BLaER1 (cell line): Measurements from ENCODE around the gene ZBTB4.

ENCODE experiments used
- H3K27ac ChIP-seq: shearing (Covaris generic); formaldehyde crosslinking; 2 replicates; pipeline ENCODE4 v1.8.1; 2022
- H3K27me3 ChIP-seq: shearing (Covaris generic); formaldehyde crosslinking; 2 replicates; pipeline ENCODE4 v1.8.1; 2022
- H3K36me3 ChIP-seq: shearing (Covaris generic); formaldehyde crosslinking; 2 replicates; pipeline ENCODE4 v1.8.1; 2022
- H3K4me1 ChIP-seq: shearing (Covaris generic); formaldehyde crosslinking; 2 replicates; pipeline ENCODE4 v1.8.1; 2022
- H3K4me2 ChIP-seq: shearing (Covaris generic); formaldehyde crosslinking; 2 replicates; pipeline ENCODE4 v1.8.1; 2022
- H3K4me3 ChIP-seq: shearing (Covaris generic); formaldehyde crosslinking; 2 replicates; pipeline ENCODE4 v1.8.1; 2022
- H3K9ac ChIP-seq: shearing (Covaris generic); formaldehyde crosslinking; 2 replicates; pipeline ENCODE4 v1.8.1; 2022
- H3K9me3 ChIP-seq: shearing (Covaris generic); formaldehyde crosslinking; 2 replicates; pipeline ENCODE4 v1.8.1; 2022
- H4K20me1 ChIP-seq: shearing (Covaris generic); formaldehyde crosslinking; 2 replicates; pipeline ENCODE4 v1.8.1; 2022
- Cebpa-rat ChIP-seq: shearing (Covaris generic); IDR thresholded peaks from 2 replicates; pipeline ENCODE4 v1.8.1; 2022

ZBTB4 gene

GRCh38 chr17:7508846-7509245, 29.4 kb upstream of the ZBTB4 start:
- no peak overlapping the region for H3K27ac ChIP-seq
- no peak overlapping the region for H3K9ac ChIP-seq
- H3K4me3 ChIP-seq, result no peak overlapping the region
- no peaks in the 10 kb centered on the region for H3K9me3 ChIP-seq
- H3K4me1 ChIP-seq, result no peaks in the 10 kb centered on the region
- peaks cover 53% of the 10 kb centered on the region for H4K20me1 ChIP-seq
- H3K4me2 ChIP-seq, result no peak overlapping the region
- peaks cover 100% of the 10 kb centered on the region for H3K36me3 ChIP-seq
- no peaks in the 10 kb centered on the region for H3K27me3 ChIP-seq
- TF ChIP-seq Cebpa-rat, result no peak

- no peaks in the 10 kb centered on the region for H3K27me3 ChIP-seq
- H3K4me3 ChIP-seq, result no peak overlapping the region
- peaks cover 56% of the 10 kb centered on the region for H4K20me1 ChIP-seq
- no peak overlapping the region for H3K27ac ChIP-seq
- no peak overlapping the region for H3K9ac ChIP-seq
- no peaks in the 10 kb centered on the region for H3K4me1 ChIP-seq
- no peak for TF ChIP-seq Cebpa-rat
- no peaks in the 10 kb centered on the region for H3K9me3 ChIP-seq
- H3K4me2 ChIP-seq, result no peak overlapping the region
- H3K36me3 ChIP-seq, result peaks cover 100% of the 10 kb centered on the region
These were observed 28.7 kb upstream of the ZBTB4 start for GRCh38 chr17:7508145-7508544.

- no peak overlapping the region for H3K9ac ChIP-seq
- no peaks in the 10 kb centered on the region for H3K9me3 ChIP-seq
- peaks cover 60% of the 10 kb centered on the region for H4K20me1 ChIP-seq
- H3K27me3 ChIP-seq, result no peaks in the 10 kb centered on the region
- peaks cover 100% of the 10 kb centered on the region for H3K36me3 ChIP-seq
- TF ChIP-seq Cebpa-rat, result no peak
- no peaks in the 10 kb centered on the region for H3K4me1 ChIP-seq
- H3K4me2 ChIP-seq, result no peak overlapping the region
- H3K4me3 ChIP-seq, result no peak overlapping the region
- H3K27ac ChIP-seq, result no peak overlapping the region
These were observed 24.1 kb upstream of the ZBTB4 start for GRCh38 chr17:7503521-7503920.

- peaks cover 100% of the 10 kb centered on the region for H3K36me3 ChIP-seq
- peaks cover 66% of the 10 kb centered on the region for H4K20me1 ChIP-seq
These were observed 23.6 kb upstream of the ZBTB4 start for GRCh38 chr17:7502987-7503386.

GRCh38 chr17:7502171-7502847, 22.9 kb upstream of the ZBTB4 start:
- Histone ChIP-seq H3K9me3 (no peaks in the 10 kb centered on the region), H3K36me3 (peaks cover 100% of the 10 kb centered on the region), H3K27me3 (no peaks in the 10 kb centered on the region), H3K27ac (no peak overlapping the region), H3K4me1 (no peaks in the 10 kb centered on the region), H3K4me3 (no peak overlapping the region), H3K4me2 (no peak overlapping the region), H3K9ac (no peak overlapping the region), H4K20me1 (peaks cover 73% of the 10 kb centered on the region)
- no peak for TF ChIP-seq Cebpa-rat

More at GRCh38 chr17:7502987-7503386, 23.6 kb upstream of the ZBTB4 start:
- H3K4me3 ChIP-seq, result no peak overlapping the region
- no peak for TF ChIP-seq Cebpa-rat
- no peak overlapping the region for H3K4me2 ChIP-seq
- no peak overlapping the region for H3K27ac ChIP-seq
- no peaks in the 10 kb centered on the region for H3K9me3 ChIP-seq
- H3K9ac ChIP-seq, result no peak overlapping the region
- H3K4me1 ChIP-seq, result no peaks in the 10 kb centered on the region
- H3K27me3 ChIP-seq, result no peaks in the 10 kb centered on the region

GRCh38 chr17:7501729-7502128, 22.3 kb upstream of the ZBTB4 start:
- H3K4me2 ChIP-seq, result no peak overlapping the region
- no peak overlapping the region for H3K27ac ChIP-seq
- no peaks in the 10 kb centered on the region for H3K27me3 ChIP-seq
- no peaks in the 10 kb centered on the region for H3K9me3 ChIP-seq
- peaks cover 100% of the 10 kb centered on the region for H3K36me3 ChIP-seq
- no peak for TF ChIP-seq Cebpa-rat
- no peaks in the 10 kb centered on the region for H3K4me1 ChIP-seq
- H3K9ac ChIP-seq, result no peak overlapping the region
- no peak overlapping the region for H3K4me3 ChIP-seq
- H4K20me1 ChIP-seq, result peaks cover 74% of the 10 kb centered on the region

- TF ChIP-seq Cebpa-rat, result no peak
- H3K27me3 ChIP-seq, result no peaks in the 10 kb centered on the region
- H3K27ac ChIP-seq, result no peak overlapping the region
- no peaks in the 10 kb centered on the region for H3K4me1 ChIP-seq
- no peak overlapping the region for H3K4me3 ChIP-seq
- H3K9ac ChIP-seq, result no peak overlapping the region
- peaks cover 83% of the 10 kb centered on the region for H4K20me1 ChIP-seq
- no peak overlapping the region for H3K4me2 ChIP-seq
- no peaks in the 10 kb centered on the region for H3K9me3 ChIP-seq
- H3K36me3 ChIP-seq, result peaks cover 99% of the 10 kb centered on the region
These were observed 19.7 kb upstream of the ZBTB4 start for GRCh38 chr17:7499161-7499560.

GRCh38 chr17:7497636-7498035, 18.2 kb upstream of the ZBTB4 start:
- peaks cover 99% of the 10 kb centered on the region for H3K36me3 ChIP-seq
- no peaks in the 10 kb centered on the region for H3K27me3 ChIP-seq
- TF ChIP-seq Cebpa-rat, result no peak
- no peak overlapping the region for H3K27ac ChIP-seq
- no peak overlapping the region for H3K4me2 ChIP-seq
- no peak overlapping the region for H3K9ac ChIP-seq
- no peak overlapping the region for H3K4me3 ChIP-seq
- H4K20me1 ChIP-seq, result peaks cover 89% of the 10 kb centered on the region
- H3K4me1 ChIP-seq, result no peaks in the 10 kb centered on the region
- no peaks in the 10 kb centered on the region for H3K9me3 ChIP-seq

GRCh38 chr17:7497228-7497627, 17.8 kb upstream of the ZBTB4 start:
- Histone ChIP-seq H3K4me2 (no peak overlapping the region), H3K4me1 (no peaks in the 10 kb centered on the region), H3K4me3 (no peak overlapping the region), H3K27me3 (no peaks in the 10 kb centered on the region), H4K20me1 (peaks cover 89% of the 10 kb centered on the region), H3K9me3 (no peaks in the 10 kb centered on the region), H3K27ac (no peak overlapping the region), H3K9ac (no peak overlapping the region), H3K36me3 (peaks cover 99% of the 10 kb centered on the region)
- no peak for TF ChIP-seq Cebpa-rat

GRCh38 chr17:7496470-7497183, 17.2 kb upstream of the ZBTB4 start:
- Histone ChIP-seq H3K27me3 (no peaks in the 10 kb centered on the region), H3K36me3 (peaks cover 99% of the 10 kb centered on the region), H3K9ac (no peak overlapping the region), H3K4me2 (no peak overlapping the region), H3K9me3 (no peaks in the 10 kb centered on the region), H3K4me1 (0 out of 2 replicates have a peak, but pooled peaks cover 6% of the 10 kb centered on the region), H4K20me1 (peaks cover 90% of the 10 kb centered on the region), H3K4me3 (no peak overlapping the region), H3K27ac (no peak overlapping the region)
- no peak for TF ChIP-seq Cebpa-rat
